Suprapubic skin (tissue), 3 donors: ENCODE data around the gene PIK3R5.

Experiments
- CTCF ChIP-seq, 2 donors: fragments of 200-600 bp in 1 of 2; fragments of 450-650 bp in 1 of 2; sonication (generic) in 1 of 2; IDR thresholded peaks; one replicate each; pipeline ENCODE4 v1.5.1; 2016 to 2019; ENCODE audit warnings: antibody characterized with exemption in 2 of 2, mild to moderate bottlenecking in 1 of 2, moderate library complexity in 1 of 2
- EP300 ChIP-seq: sonication (generic); formaldehyde crosslinking; IDR thresholded peaks from one replicate; pipeline ENCODE4 v1.6.1; 2017; ENCODE audit warnings: antibody characterized with exemption
- POLR2A ChIP-seq, 2 donors: fragments of 450-650 bp; IDR thresholded peaks; one replicate each; pipeline ENCODE4 v1.6.1; 2017; ENCODE audit warnings: antibody characterized with exemption in 2 of 2, mild to moderate bottlenecking in 2 of 2, moderate library complexity in 2 of 2

DNA sequence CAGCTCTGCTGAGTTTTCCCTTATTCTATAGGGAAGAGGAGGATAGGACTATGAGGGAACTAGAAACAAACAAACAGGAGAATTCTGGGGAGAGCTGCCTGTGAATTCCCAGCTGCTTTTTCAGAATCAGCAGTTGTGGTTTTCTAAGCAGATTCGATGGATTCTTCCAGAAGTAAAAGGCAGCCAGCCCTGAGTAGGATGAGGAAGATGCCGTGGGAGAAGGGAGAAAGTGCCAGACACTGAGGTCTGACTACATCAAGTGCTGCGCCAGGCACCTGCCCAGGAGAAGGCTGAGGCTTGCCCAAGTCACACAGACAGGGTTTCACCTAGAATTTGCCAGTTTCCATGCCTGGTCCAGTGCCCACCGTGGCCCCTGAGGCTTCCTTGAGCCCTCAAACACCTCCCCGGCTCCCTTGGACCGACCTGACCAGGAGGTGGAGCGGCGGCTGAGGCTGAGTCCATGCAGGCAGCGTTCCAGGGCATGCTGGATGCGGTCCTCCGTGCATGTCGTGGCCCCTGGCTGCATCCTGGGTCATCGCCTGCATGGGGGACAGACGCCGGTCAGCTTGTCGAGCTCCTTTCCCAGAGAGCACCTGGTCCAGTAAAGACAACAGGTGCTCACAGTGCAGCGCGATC lies 54.4 kb downstream of the PIK3R5 start:
- TF ChIP-seq POLR2A (IDR thresholded peaks at IDR 0.05), result no peak
- no peak for TF ChIP-seq CTCF (IDR thresholded peaks at IDR 0.05)
- TF ChIP-seq EP300, result no peak
